Type B pancreatic cell (in vitro differentiated cells): ENCODE measurements around the gene KPNA6. TPM values are rescaled to one million over a fixed set of nuclear protein-coding genes. Genes with fewer than 3 reads are reported as not detected.

Experiments used
- DNase-seq: peaks from one replicate; pipeline ENCODE4 v3.0.0; 2021; ENCODE audit warnings: mixed read lengths; ENCODE audit not compliant: unreplicated experiment; ENCODE audit errors: extremely low spot score
- H3K27ac Mint-ChIP-seq: 2 replicates; pipeline ENCODE4 v1.8.0; 2021; ENCODE audit warnings: mild to moderate bottlenecking, mixed read lengths
- H3K27me3 Mint-ChIP-seq: 2 replicates; pipeline ENCODE4 v1.8.0; 2021; ENCODE audit warnings: mixed read lengths
- H3K36me3 Mint-ChIP-seq: 2 replicates; pipeline ENCODE4 v1.8.0; 2021; ENCODE audit warnings: mixed read lengths
- H3K4me1 Mint-ChIP-seq: one replicate; pipeline ENCODE4 v1.8.0; 2021; ENCODE audit warnings: mixed read lengths; ENCODE audit not compliant: unreplicated experiment
- H3K4me3 Mint-ChIP-seq: 2 replicates; pipeline ENCODE4 v1.8.0; 2021; ENCODE audit warnings: mild to moderate bottlenecking, mixed read lengths
- H3K9me3 Mint-ChIP-seq: 2 replicates; pipeline ENCODE4 v1.8.0; 2021; ENCODE audit warnings: mixed read lengths
- total RNA-seq: library from RNA; stranded (reverse); gene quantifications from 2 replicates; pipeline ENCODE4 v1.2.1, GENCODE V29; 2021; ENCODE audit warnings: low replicate concordance
- TF ChIP-seq, protein P1 (sequence below): fragments of 200-600 bp; sonication (generic); conservative IDR thresholded peaks from 2 replicates; pipeline ENCODE4 v1.5.0; 2021; ENCODE audit warnings: antibody characterized with exemption, mild to moderate bottlenecking

KPNA6 gene
- total RNA-seq, 1 donor from 2014 or later: 76.2 TPM

DNA sequence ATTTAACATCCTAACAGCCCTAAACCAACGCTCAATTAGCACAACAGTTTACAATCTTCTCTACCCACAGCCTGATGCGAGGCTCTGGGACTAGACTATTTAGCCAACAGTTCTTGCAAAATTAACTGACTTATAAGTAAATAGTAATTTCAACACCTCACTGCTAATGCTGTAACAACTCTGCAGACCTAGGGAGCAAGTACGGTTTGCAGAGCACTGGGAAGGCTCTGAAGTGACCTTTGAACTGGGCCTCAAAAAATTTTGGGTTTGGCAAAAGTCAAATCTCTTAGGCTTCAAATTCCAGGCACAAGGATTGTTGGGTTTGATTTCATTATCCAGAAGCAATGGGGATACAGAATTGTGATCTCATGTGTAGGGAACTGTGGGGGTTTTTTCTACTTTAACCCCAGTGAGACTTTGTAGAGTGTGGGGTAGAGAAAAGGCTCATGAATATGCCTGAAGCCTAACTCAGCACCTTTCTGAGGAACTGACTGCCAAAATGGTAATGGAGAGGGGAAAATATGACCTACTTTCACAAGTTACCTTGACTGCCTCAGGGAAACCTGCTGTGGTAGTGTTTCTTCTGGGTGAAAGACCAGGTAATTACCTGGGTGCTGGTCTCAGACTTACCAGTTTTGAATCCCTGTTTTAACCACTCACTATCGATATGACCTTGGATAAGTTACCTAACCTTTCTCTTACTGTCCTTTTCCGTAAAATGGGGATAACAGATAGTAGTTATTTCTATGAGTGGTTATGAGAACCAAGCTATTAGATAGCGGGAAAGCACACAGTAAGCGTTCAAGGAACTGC is 70.7 kb downstream of the KPNA6 start:
- Mint-ChIP-seq H3K4me1 (peaks cover 16% of the 10 kb centered on the region), H3K27ac (peak overlapping the region; percentile 95), H3K36me3 (peaks cover 24% of the 10 kb centered on the region), H3K27me3 (no peaks in the 10 kb centered on the region), H3K9me3 (no peaks in the 10 kb centered on the region), H3K4me3 (peak overlapping the region; percentile 93)
- no peak for DNase-seq
- TF ChIP-seq, protein P1, sequence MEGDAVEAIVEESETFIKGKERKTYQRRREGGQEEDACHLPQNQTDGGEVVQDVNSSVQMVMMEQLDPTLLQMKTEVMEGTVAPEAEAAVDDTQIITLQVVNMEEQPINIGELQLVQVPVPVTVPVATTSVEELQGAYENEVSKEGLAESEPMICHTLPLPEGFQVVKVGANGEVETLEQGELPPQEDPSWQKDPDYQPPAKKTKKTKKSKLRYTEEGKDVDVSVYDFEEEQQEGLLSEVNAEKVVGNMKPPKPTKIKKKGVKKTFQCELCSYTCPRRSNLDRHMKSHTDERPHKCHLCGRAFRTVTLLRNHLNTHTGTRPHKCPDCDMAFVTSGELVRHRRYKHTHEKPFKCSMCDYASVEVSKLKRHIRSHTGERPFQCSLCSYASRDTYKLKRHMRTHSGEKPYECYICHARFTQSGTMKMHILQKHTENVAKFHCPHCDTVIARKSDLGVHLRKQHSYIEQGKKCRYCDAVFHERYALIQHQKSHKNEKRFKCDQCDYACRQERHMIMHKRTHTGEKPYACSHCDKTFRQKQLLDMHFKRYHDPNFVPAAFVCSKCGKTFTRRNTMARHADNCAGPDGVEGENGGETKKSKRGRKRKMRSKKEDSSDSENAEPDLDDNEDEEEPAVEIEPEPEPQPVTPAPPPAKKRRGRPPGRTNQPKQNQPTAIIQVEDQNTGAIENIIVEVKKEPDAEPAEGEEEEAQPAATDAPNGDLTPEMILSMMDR: no peak

DNA sequence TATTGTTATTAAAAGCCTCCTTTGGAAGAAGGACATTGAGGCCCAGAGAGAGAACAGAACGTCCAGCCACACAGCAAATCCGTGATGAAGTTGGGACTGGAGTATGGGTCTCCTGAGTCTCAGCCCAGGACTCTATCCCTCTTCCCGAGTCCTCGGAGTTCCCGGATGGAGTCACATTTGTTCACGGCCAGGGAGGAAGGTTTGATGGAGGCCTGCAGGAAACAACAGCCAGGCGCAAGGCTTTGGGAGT is 71.3 kb downstream of the KPNA6 start:
- no peak for DNase-seq
- H3K4me1 Mint-ChIP-seq: peaks cover 19% of the 10 kb centered on the region
- TF ChIP-seq, protein P1: no peak
- H3K4me3 Mint-ChIP-seq: peak overlapping the region; percentile 93
- H3K9me3 Mint-ChIP-seq: no peaks in the 10 kb centered on the region
- no peaks in the 10 kb centered on the region for H3K27me3 Mint-ChIP-seq
- H3K27ac Mint-ChIP-seq: peak overlapping the region; percentile 95
- H3K36me3 Mint-ChIP-seq: peaks cover 27% of the 10 kb centered on the region

DNA sequence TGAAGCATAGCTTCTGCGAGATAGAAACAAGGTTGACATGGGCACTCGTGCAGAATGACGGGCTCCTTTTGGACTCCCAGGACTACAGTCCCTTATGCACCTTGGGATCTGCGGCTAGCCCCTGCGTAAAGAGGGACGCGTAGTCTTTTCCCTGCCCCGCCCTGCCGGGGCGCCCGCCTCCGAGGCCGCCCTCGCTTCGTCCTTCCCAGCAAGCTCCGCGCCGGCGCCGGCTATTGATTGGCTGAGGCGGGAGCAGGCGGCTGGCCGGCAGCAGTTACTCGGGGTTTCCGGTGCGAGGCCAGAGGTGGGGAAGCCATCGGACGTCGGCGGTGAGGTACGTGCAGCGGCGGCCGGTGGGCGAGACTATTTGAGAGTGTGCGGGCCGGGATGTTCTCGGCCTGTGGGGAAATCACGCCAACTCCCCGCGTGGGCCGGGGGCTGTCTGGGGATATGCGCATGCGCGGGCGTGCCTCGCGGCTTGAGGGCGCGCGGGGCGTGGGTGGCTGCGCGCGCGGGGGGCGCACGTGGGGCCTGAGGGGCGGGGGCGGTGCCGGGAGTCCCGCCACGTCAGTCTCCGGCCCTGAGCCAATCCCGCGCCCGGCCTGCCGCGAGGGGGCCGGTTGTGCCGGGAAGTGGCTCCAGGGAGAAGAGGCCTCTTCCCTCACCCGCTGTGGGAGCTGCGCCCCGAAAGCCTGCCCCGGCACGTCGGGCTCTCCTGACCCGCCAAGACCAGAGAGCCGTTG is 71.8 kb downstream of the KPNA6 start, which contains the start of gene TXLNA:
TXLNA (plus strand) TSS at position 233 of the 743 bp plus-strand sequence. CDS start 671 bp downstream, outside the sequence.
- Mint-ChIP-seq H3K4me1 (peaks cover 22% of the 10 kb centered on the region), H3K27ac (peak within 1 kb of the TSS; percentile 95)
- peak; percentile 94 for DNase-seq

DNA sequence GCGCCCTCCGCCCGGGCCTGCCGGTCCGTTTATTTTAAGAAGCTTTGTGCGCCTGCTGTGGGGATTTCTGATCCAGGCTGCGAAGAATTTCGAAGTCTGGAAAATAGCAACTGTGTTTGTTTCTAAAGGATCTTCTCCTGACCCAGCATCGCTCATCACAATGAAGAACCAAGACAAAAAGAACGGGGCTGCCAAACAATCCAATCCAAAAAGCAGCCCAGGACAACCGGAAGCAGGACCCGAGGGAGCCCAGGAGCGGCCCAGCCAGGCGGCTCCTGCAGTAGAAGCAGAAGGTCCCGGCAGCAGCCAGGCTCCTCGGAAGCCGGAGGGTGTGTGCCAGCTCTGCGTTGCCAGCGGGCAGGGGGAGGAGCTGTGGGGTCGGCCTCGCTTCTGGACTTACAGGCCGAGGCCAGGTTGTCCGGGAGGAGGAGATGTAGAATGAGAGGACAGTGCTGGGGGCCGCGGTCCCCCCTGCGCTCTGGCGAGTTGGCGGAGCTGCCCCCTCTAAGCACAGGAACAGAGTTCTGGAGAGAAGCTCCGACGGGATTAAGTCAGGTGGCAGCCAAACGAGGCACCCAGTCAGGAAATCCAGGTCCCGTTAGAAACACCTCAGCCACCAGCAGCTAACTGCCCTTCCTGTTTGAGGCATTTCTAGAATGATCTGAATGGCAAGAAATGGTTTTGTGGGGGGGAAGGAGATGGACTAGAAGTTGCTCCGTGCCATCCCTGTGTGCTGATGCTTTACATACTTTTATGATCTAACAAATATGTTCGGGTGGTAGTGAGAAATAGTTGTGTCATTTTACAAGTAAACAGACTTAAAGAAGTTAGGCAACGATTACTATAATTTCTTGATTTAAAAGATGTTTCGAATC is 72.6 kb downstream of the KPNA6 start:
- Mint-ChIP-seq H3K27me3 (no peaks in the 10 kb centered on the region), H3K4me3 (peak overlapping the region; percentile 96), H3K27ac (peak overlapping the region; percentile 90), H3K4me1 (peaks cover 28% of the 10 kb centered on the region), H3K36me3 (peaks cover 30% of the 10 kb centered on the region), H3K9me3 (no peaks in the 10 kb centered on the region)
- TF ChIP-seq, protein P1: peak; percentile 4
- DNase-seq: no peak

More for the DNA sequence above, 71.8 kb downstream of the KPNA6 start, which contains the start of gene TXLNA:
- Mint-ChIP-seq H3K9me3 (no peaks in the 10 kb centered on the region), H3K27me3 (no peaks in the 10 kb centered on the region), H3K36me3 (peaks cover 25% of the 10 kb centered on the region), H3K4me3 (peak within 1 kb of the TSS; percentile 96)
- TF ChIP-seq, protein P1: peak; percentile 12

DNA sequence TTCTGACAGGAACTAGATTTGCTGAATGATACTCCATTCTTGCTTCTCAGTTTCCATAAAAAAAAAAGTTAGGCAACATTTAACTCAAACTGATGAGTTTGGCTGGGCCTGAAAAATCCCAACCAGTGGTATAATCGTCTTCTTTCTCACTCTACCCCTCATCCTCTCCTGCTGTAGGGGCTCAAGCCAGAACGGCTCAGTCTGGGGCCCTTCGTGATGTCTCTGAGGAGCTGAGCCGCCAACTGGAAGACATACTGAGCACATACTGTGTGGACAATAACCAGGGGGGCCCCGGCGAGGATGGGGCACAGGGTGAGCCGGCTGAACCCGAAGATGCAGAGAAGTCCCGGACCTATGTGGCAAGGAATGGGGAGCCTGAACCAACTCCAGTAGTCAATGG is 73.2 kb downstream of the KPNA6 start:
- peak overlapping the region; percentile 96 for H3K4me3 Mint-ChIP-seq
- H3K27ac Mint-ChIP-seq: peak overlapping the region; percentile 90
- H3K9me3 Mint-ChIP-seq: no peaks in the 10 kb centered on the region
- H3K36me3 Mint-ChIP-seq: peaks cover 33% of the 10 kb centered on the region
- no peaks in the 10 kb centered on the region for H3K27me3 Mint-ChIP-seq
- TF ChIP-seq, protein P1: no peak
- no peak for DNase-seq
- H3K4me1 Mint-ChIP-seq: peaks cover 29% of the 10 kb centered on the region
